H1 (cell line): ENCODE data around the gene CCR1. TPM values are rescaled to one million over a fixed set of nuclear protein-coding genes. Genes with fewer than 3 reads are reported as not detected.

ENCODE experiments used
- JUN ChIP-seq: IDR thresholded peaks from 2 replicates; pipeline ENCODE4 v1.6.1; 2011; ENCODE audit warnings: low read depth, mild to moderate bottlenecking, improper control_type of control experiment, low read length
- MAFK ChIP-seq: IDR thresholded peaks from 2 replicates; pipeline ENCODE4 v1.6.1; 2012; ENCODE audit warnings: low read depth, mild to moderate bottlenecking, improper control_type of control experiment, low read length
- NRF1 ChIP-seq: IDR thresholded peaks from 2 replicates; pipeline ENCODE4 v1.6.1; 2011; ENCODE audit warnings: mild to moderate bottlenecking, low read depth, low read length, improper control_type of control experiment
- SP2 ChIP-seq: IDR thresholded peaks from 2 replicates; pipeline ENCODE4 v1.6.1; 2012; ENCODE audit warnings: mild to moderate bottlenecking, low read length, inconsistent platforms
- polyA plus RNA-seq, 7 experiments: library from polyadenylated mRNA; depleted of rRNA in 3 of 7; stranded (reverse) in 5 of 7; unstranded in 2 of 7; fragments of >200 nt in 5 of 7; fragments of 200-250 nt in 2 of 7; gene quantifications; 1 replicate in 5 of 7; 2 replicates in 1 of 7; 4 replicates in 1 of 7; pipeline versions ENCODE4 v1.2.1 to v1.2.3, GENCODE V29; 2011 to 2013; ENCODE audit warnings: missing spikeins in 2 of 7, mixed read lengths in 2 of 7
- total RNA-seq: library from RNA; stranded (reverse); fragmentation: NEBNext Ultra II Directional; extraction: Animal tissue kit (Norgen Biotek cat#: 25700); gene quantifications from 2 replicates; pipeline ENCODE4 v1.2.1, GENCODE V29; 2021
- TF ChIP-seq, protein P1 (sequence below): fragments of 300-600 bp; sonication (generic); IDR thresholded peaks from 2 replicates; pipeline ENCODE4 v1.7.1; 2012; ENCODE audit warnings: low read length, moderate library complexity, mild to moderate bottlenecking, inconsistent platforms; ENCODE audit not compliant: insufficient replicate concordance

Gene CCR1
- total and polyA plus RNA-seq, 2 of the 8 experiments (the other 6 are each of a cell fraction or from before 2014, with no cell fraction given): not detected

DNA sequence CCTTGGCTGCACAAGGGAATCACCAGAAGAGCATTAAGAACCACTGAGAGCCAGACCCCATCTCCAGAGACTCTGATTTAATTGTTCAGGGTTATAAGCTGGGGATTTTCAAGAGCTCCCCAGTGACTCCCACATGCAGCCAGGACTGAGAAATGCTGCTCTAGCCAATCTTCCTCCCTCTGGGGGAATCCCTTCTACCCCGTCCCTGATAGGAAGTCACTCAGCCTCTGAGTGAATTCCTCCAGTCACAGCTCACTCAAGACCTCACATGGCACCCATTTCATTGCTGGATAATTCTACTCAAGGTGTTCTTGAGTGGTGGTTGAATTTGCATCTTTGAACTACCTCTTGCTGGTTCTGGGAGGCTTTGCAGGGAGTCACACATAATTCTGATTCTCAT lies 44.9 kb upstream of the CCR1 start (continued):
- TF ChIP-seq, protein P1, sequence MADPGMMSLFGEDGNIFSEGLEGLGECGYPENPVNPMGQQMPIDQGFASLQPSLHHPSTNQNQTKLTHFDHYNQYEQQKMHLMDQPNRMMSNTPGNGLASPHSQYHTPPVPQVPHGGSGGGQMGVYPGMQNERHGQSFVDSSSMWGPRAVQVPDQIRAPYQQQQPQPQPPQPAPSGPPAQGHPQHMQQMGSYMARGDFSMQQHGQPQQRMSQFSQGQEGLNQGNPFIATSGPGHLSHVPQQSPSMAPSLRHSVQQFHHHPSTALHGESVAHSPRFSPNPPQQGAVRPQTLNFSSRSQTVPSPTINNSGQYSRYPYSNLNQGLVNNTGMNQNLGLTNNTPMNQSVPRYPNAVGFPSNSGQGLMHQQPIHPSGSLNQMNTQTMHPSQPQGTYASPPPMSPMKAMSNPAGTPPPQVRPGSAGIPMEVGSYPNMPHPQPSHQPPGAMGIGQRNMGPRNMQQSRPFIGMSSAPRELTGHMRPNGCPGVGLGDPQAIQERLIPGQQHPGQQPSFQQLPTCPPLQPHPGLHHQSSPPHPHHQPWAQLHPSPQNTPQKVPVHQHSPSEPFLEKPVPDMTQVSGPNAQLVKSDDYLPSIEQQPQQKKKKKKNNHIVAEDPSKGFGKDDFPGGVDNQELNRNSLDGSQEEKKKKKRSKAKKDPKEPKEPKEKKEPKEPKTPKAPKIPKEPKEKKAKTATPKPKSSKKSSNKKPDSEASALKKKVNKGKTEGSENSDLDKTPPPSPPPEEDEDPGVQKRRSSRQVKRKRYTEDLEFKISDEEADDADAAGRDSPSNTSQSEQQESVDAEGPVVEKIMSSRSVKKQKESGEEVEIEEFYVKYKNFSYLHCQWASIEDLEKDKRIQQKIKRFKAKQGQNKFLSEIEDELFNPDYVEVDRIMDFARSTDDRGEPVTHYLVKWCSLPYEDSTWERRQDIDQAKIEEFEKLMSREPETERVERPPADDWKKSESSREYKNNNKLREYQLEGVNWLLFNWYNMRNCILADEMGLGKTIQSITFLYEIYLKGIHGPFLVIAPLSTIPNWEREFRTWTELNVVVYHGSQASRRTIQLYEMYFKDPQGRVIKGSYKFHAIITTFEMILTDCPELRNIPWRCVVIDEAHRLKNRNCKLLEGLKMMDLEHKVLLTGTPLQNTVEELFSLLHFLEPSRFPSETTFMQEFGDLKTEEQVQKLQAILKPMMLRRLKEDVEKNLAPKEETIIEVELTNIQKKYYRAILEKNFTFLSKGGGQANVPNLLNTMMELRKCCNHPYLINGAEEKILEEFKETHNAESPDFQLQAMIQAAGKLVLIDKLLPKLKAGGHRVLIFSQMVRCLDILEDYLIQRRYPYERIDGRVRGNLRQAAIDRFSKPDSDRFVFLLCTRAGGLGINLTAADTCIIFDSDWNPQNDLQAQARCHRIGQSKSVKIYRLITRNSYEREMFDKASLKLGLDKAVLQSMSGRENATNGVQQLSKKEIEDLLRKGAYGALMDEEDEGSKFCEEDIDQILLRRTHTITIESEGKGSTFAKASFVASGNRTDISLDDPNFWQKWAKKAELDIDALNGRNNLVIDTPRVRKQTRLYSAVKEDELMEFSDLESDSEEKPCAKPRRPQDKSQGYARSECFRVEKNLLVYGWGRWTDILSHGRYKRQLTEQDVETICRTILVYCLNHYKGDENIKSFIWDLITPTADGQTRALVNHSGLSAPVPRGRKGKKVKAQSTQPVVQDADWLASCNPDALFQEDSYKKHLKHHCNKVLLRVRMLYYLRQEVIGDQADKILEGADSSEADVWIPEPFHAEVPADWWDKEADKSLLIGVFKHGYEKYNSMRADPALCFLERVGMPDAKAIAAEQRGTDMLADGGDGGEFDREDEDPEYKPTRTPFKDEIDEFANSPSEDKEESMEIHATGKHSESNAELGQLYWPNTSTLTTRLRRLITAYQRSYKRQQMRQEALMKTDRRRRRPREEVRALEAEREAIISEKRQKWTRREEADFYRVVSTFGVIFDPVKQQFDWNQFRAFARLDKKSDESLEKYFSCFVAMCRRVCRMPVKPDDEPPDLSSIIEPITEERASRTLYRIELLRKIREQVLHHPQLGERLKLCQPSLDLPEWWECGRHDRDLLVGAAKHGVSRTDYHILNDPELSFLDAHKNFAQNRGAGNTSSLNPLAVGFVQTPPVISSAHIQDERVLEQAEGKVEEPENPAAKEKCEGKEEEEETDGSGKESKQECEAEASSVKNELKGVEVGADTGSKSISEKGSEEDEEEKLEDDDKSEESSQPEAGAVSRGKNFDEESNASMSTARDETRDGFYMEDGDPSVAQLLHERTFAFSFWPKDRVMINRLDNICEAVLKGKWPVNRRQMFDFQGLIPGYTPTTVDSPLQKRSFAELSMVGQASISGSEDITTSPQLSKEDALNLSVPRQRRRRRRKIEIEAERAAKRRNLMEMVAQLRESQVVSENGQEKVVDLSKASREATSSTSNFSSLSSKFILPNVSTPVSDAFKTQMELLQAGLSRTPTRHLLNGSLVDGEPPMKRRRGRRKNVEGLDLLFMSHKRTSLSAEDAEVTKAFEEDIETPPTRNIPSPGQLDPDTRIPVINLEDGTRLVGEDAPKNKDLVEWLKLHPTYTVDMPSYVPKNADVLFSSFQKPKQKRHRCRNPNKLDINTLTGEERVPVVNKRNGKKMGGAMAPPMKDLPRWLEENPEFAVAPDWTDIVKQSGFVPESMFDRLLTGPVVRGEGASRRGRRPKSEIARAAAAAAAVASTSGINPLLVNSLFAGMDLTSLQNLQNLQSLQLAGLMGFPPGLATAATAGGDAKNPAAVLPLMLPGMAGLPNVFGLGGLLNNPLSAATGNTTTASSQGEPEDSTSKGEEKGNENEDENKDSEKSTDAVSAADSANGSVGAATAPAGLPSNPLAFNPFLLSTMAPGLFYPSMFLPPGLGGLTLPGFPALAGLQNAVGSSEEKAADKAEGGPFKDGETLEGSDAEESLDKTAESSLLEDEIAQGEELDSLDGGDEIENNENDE: no peak
- TF ChIP-seq MAFK: no peak
- no peak for TF ChIP-seq JUN
- TF ChIP-seq SP2: no peak
- no peak for TF ChIP-seq NRF1
